Measurements from ENCODE around the gene CASTOR1.

GRCh38 chr22:30284666-30285065 lies 4.6 kb downstream of the CASTOR1 start:
- TF ChIP-seq CTCF (conservative IDR thresholded peaks at IDR 0.05) (no peak), EZH2 (IDR thresholded peaks at IDR 0.05; ENCODE audit: low read depth) (no peak)

All from PC-9 (cell line).